SU-DHL-6 (cell line): ENCODE measurements around the gene SCUBE1.

Experiments
- EZH2phosphoT487 ChIP-seq: fragments of 200-600 bp; sonication (generic), shearing (Covaris generic); conservative IDR thresholded peaks from 2 replicates; pipeline ENCODE4 v1.6.1; 2018; ENCODE audit warnings: mild to moderate bottlenecking, antibody characterized with exemption, low read length, moderate library complexity, mixed read lengths
- TF ChIP-seq, protein P1 (sequence below): fragments of 200-600 bp; sonication (generic); IDR thresholded peaks from one replicate; pipeline ENCODE4 v1.5.1; 2017; ENCODE audit warnings: antibody characterized with exemption, mild to moderate bottlenecking, low read length, moderate library complexity; ENCODE audit not compliant: insufficient read depth, poor library complexity, severe bottlenecking

DNA sequence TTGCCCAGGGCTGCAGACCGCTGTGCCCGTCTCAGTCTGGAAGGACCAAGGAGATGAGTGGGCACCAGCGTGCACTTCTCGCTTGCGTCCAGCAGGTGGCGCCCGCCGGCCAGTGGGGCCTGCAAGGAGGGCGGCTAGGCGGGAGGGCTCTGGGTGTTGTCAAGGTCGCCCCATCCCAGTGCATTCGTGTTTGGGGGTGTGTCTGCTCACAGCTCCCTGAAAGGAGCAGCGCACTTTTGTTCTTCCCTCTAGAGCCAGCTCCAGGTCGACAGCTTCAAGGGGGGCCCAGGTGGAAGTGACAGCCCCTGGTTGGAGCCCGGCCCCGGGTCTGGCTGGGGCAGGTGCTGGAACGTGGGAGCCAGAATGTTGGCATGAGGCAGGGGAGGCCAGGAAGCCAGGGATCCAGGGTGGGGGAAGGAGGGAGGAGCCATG is 45.3 kb upstream of the SCUBE1 start:
- TF ChIP-seq EZH2phosphoT487: no peak
- TF ChIP-seq, protein P1, sequence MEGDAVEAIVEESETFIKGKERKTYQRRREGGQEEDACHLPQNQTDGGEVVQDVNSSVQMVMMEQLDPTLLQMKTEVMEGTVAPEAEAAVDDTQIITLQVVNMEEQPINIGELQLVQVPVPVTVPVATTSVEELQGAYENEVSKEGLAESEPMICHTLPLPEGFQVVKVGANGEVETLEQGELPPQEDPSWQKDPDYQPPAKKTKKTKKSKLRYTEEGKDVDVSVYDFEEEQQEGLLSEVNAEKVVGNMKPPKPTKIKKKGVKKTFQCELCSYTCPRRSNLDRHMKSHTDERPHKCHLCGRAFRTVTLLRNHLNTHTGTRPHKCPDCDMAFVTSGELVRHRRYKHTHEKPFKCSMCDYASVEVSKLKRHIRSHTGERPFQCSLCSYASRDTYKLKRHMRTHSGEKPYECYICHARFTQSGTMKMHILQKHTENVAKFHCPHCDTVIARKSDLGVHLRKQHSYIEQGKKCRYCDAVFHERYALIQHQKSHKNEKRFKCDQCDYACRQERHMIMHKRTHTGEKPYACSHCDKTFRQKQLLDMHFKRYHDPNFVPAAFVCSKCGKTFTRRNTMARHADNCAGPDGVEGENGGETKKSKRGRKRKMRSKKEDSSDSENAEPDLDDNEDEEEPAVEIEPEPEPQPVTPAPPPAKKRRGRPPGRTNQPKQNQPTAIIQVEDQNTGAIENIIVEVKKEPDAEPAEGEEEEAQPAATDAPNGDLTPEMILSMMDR: peak; percentile 83
